Spleen (tissue), 7 donors: Measurements from ENCODE around the gene PWP2.

Source experiments
- POLR2A ChIP-seq, 3 donors: fragments of 450-650 bp; IDR thresholded peaks; one replicate each; pipeline ENCODE4 v1.5.1; 2017; ENCODE audit warnings: antibody characterized with exemption in 3 of 3, mild to moderate bottlenecking in 1 of 3
- POLR2AphosphoS5 ChIP-seq, 3 donors: sonication (generic); formaldehyde crosslinking; IDR thresholded peaks; one replicate each; pipeline ENCODE4 v1.5.1; 2017; ENCODE audit warnings: antibody characterized with exemption in 3 of 3
- TF ChIP-seq, protein P1 (sequence below), 11 experiments: fragments of 200-600 bp in 7 of 11; fragments of 450-650 bp in 4 of 11; sonication (generic) in 4 of 11; IDR thresholded peaks in 8 of 11; conservative IDR thresholded peaks in 3 of 11; 1 replicate in 7 of 11; 2 replicates in 4 of 11; pipeline versions ENCODE4 v1.4.0 to v1.8.0; 2016 to 2021; ENCODE audit warnings: antibody characterized with exemption in 11 of 11, inconsistent platforms in 4 of 11, mild to moderate bottlenecking in 1 of 11
- donor health status: DM: no; HTN: no; CAD: no; lungs with moderate emphysema.
- donor health status: DM: no; HTN: no; CAD: no.
- donor health status: DM: no; HTN: no; CAD: no.

DNA sequence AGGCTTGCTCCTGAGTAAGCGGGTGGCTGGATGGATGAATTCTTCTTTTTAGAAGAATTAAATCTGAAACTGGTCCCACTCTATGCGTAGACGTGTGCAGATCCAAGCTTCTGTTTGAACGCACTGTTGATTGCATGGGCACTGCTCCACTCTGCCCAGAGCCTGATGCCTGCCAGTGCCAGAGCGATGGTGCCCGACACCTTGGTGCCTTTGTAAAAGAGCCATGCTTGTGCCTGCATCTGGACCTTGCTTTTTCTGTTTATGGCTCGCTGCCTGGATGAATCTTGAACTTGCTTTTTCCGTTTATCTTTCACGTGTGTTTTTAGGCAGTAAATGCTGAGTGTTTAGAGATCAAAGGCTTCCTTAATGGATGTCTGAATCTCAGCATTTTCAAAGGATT lies 15.0 kb upstream of the PWP2 start:
- TF ChIP-seq, protein P1, sequence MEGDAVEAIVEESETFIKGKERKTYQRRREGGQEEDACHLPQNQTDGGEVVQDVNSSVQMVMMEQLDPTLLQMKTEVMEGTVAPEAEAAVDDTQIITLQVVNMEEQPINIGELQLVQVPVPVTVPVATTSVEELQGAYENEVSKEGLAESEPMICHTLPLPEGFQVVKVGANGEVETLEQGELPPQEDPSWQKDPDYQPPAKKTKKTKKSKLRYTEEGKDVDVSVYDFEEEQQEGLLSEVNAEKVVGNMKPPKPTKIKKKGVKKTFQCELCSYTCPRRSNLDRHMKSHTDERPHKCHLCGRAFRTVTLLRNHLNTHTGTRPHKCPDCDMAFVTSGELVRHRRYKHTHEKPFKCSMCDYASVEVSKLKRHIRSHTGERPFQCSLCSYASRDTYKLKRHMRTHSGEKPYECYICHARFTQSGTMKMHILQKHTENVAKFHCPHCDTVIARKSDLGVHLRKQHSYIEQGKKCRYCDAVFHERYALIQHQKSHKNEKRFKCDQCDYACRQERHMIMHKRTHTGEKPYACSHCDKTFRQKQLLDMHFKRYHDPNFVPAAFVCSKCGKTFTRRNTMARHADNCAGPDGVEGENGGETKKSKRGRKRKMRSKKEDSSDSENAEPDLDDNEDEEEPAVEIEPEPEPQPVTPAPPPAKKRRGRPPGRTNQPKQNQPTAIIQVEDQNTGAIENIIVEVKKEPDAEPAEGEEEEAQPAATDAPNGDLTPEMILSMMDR (IDR thresholded peaks at IDR 0.05 in 8 of 11, conservative IDR thresholded peaks at IDR 0.05 in 3 of 11), result no peak
- no peak for TF ChIP-seq POLR2AphosphoS5 (IDR thresholded peaks at IDR 0.05)
- TF ChIP-seq POLR2A (IDR thresholded peaks at IDR 0.05), result no peak
